Fibroblast of lung (primary cell): Measurements from ENCODE around the gene C5orf63. TPM values are rescaled to one million over a fixed set of nuclear protein-coding genes. Genes with fewer than 3 reads are reported as not detected.
A peak's percentile ranks its signal among the peaks of the same experiment; 100 is the strongest.

Experiments used
- DNase-seq, 2 donors: peaks; one replicate each; pipeline versions ENCODE4 v3.0.0 to v3.0.0-alpha.2; 2010; ENCODE audit warnings: low read depth in 2 of 2
- H2AFZ ChIP-seq: 2 replicates; pipeline ENCODE4 v1.5.1; 2012; ENCODE audit warnings: low read length, control low read depth, inconsistent platforms
- H3K27ac ChIP-seq: 2 replicates; pipeline ENCODE4 v1.5.1; 2011; ENCODE audit warnings: low read length, control low read depth; ENCODE audit not compliant: insufficient read depth
- H3K27me3 ChIP-seq: 2 replicates; pipeline ENCODE4 v1.5.1; 2011; ENCODE audit warnings: mild to moderate bottlenecking, low read length; ENCODE audit not compliant: control insufficient read depth, insufficient read depth
- H3K36me3 ChIP-seq: 2 replicates; pipeline ENCODE4 v1.5.1; 2011; ENCODE audit warnings: low read length; ENCODE audit not compliant: control insufficient read depth, insufficient read depth
- H3K4me1 ChIP-seq: 2 replicates; pipeline ENCODE4 v1.5.1; 2011; ENCODE audit warnings: low read length; ENCODE audit not compliant: control insufficient read depth, insufficient read depth; ENCODE audit errors: extremely low read depth
- H3K4me2 ChIP-seq: 2 replicates; pipeline ENCODE4 v1.5.1; 2011; ENCODE audit warnings: low read length, control low read depth; ENCODE audit not compliant: insufficient read depth; ENCODE audit errors: extremely low read depth
- H3K4me3 ChIP-seq, 4 experiments: fragments of 200-600 bp in 1 of 4; sonication (generic) in 1 of 4; replicated peaks in 1 of 4; 2 replicates each; pipeline ENCODE4 v1.5.1; 2011 to 2016; ENCODE audit warnings: low read length in 4 of 4, low read depth in 3 of 4, mild to moderate bottlenecking in 3 of 4, control low read depth in 2 of 4, inconsistent platforms in 1 of 4, mixed read lengths in 1 of 4; ENCODE audit not compliant: insufficient read depth in 1 of 4; ENCODE audit errors: control extremely low read depth in 1 of 4
- H3K79me2 ChIP-seq: 2 replicates; pipeline ENCODE4 v1.5.1; 2012; ENCODE audit warnings: mild to moderate bottlenecking, low read length, inconsistent platforms; ENCODE audit not compliant: control insufficient read depth, insufficient read depth
- H3K9ac ChIP-seq: 2 replicates; pipeline ENCODE4 v1.5.1; 2011; ENCODE audit warnings: mild to moderate bottlenecking, low read length, control low read depth; ENCODE audit not compliant: insufficient read depth
- H3K9me3 ChIP-seq: 2 replicates; pipeline ENCODE4 v1.5.1; 2012; ENCODE audit warnings: low read depth, low read length; ENCODE audit not compliant: control insufficient read depth, insufficient read depth
- H4K20me1 ChIP-seq: 2 replicates; pipeline ENCODE4 v1.5.1; 2011; ENCODE audit warnings: low read length; ENCODE audit not compliant: control insufficient read depth, insufficient read depth; ENCODE audit errors: extremely low read depth
- CTCF ChIP-seq, 2 donors: IDR thresholded peaks in 1 of 2; conservative IDR thresholded peaks in 1 of 2; 1 replicate in 1 of 2; 2 replicates in 1 of 2; pipeline ENCODE4 v1.5.1; 2011 to 2012; ENCODE audit warnings: low read length in 2 of 2, control low read depth in 1 of 2, inconsistent platforms in 1 of 2, low read depth in 1 of 2, mild to moderate bottlenecking in 1 of 2
- EZH2 ChIP-seq: IDR thresholded peaks from 2 replicates; pipeline ENCODE4 v1.5.1; 2012; ENCODE audit warnings: low read length, control low read depth, mild to moderate bottlenecking; ENCODE audit errors: missing control alignments
- polyA plus RNA-seq, 2 donors: library from polyadenylated mRNA; depleted of rRNA in 1 of 2; stranded (reverse) in 1 of 2; unstranded in 1 of 2; fragments of >200 nt; gene quantifications; 2 replicates each; pipeline ENCODE4 v1.2.1, GENCODE V29; 2011 to 2012; ENCODE audit warnings: missing spikeins in 1 of 2
- total RNA-seq: library from RNA; depleted of rRNA; stranded (reverse); fragments of >200 nt; gene quantifications from 2 replicates; pipeline ENCODE4 v1.2.1, GENCODE V29; 2014

C5orf63 gene
- total and polyA plus RNA-seq, 2 donors (not counting 1 experiment from before 2014, with no cell fraction given), result 2.9 to 4.0 TPM

DNA sequence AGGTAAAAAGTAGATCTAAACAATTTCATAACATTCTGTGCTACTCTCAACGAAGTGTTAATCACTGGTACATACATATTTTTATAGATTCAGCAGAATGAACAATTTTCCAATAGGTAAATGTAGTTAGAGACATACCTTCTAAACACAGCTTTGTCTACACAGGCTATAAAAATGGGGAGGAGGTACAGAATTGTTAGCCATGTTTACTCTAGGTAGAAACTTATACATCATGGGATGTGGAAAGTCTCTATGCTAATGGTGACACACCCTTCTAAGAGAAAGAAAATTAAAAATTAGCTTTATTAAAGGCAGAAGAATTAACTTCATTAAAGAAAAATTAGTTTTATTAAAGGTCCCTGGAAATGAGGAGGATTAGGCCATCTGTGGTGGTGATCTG lies 11.8 kb downstream of the C5orf63 start:
- no peak overlapping the region for H2AFZ ChIP-seq
- no peak overlapping the region for H3K4me2 ChIP-seq
- no peaks in the 10 kb centered on the region for H3K27me3 ChIP-seq
- no peak overlapping the region for H3K4me3 ChIP-seq
- H3K27ac ChIP-seq, result no peak overlapping the region
- no peak overlapping the region for H3K9ac ChIP-seq
- no peaks in the 10 kb centered on the region for H3K79me2 ChIP-seq
- no peaks in the 10 kb centered on the region for H4K20me1 ChIP-seq
- H3K36me3 ChIP-seq, result no peaks in the 10 kb centered on the region
- DNase-seq, result no peak
- TF ChIP-seq EZH2 (no peak), CTCF (conservative IDR thresholded peaks at IDR 0.05 in 1 of 2, IDR thresholded peaks at IDR 0.05 in 1 of 2; ENCODE audit: low read depth in 1 of 2, low read length in 2 of 2) (no peak)
- H3K4me1 ChIP-seq, result no peaks in the 10 kb centered on the region
- no peaks in the 10 kb centered on the region for H3K9me3 ChIP-seq

DNA sequence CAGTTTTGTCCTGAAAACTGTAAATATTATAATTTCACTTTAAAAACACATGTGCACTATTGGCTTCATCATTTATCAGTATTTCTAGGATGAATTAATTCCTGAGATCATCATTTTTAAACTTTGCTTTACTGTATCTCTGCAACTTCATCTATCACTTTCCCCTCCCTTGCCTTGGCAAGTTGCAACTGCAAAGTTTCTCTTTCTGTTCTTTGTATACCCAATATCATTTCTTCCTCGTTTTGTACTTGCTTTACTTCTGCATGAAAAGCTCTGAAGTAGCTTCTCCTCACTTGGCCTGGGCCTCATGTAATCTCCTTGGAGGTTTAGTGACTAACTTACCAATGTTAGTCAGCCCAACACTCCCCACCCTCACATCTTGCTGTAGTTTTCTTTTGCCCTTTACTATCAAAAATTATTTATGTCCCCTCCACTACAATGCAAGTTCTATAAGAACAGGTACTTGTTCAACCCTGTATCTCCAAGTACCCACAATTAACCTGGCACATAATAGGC lies 12.8 kb downstream of the C5orf63 start:
- no peak for TF ChIP-seq CTCF (conservative IDR thresholded peaks at IDR 0.05 in 1 of 2, IDR thresholded peaks at IDR 0.05 in 1 of 2; ENCODE audit: low read depth in 1 of 2, low read length in 2 of 2)
- no peak for TF ChIP-seq EZH2
- no peaks in the 10 kb centered on the region for H3K9me3 ChIP-seq
- H3K9ac ChIP-seq, result no peak overlapping the region
- H3K4me3 ChIP-seq, result no peak overlapping the region
- no peak overlapping the region for H3K4me2 ChIP-seq
- no peaks in the 10 kb centered on the region for H3K27me3 ChIP-seq
- no peaks in the 10 kb centered on the region for H4K20me1 ChIP-seq
- no peaks in the 10 kb centered on the region for H3K4me1 ChIP-seq
- no peaks in the 10 kb centered on the region for H3K79me2 ChIP-seq
- no peak overlapping the region for H3K27ac ChIP-seq
- no peak overlapping the region for H2AFZ ChIP-seq
- no peaks in the 10 kb centered on the region for H3K36me3 ChIP-seq
- DNase-seq, result peak in 1 of 2 donors; percentile 34

GRCh38 chr5:127056896-127057295 lies 16.4 kb downstream of the C5orf63 start:
- H3K36me3 ChIP-seq, result no peaks in the 10 kb centered on the region

More at GRCh38 chr5:127056896-127057295, 16.4 kb downstream of the C5orf63 start:
- Histone ChIP-seq H3K79me2 (no peaks in the 10 kb centered on the region), H3K27me3 (no peaks in the 10 kb centered on the region), H3K4me3 (no peak overlapping the region), H3K9me3 (no peaks in the 10 kb centered on the region), H3K27ac (no peak overlapping the region), H3K4me2 (no peak overlapping the region), H3K4me1 (no peaks in the 10 kb centered on the region), H4K20me1 (no peaks in the 10 kb centered on the region), H2AFZ (no peak overlapping the region), H3K9ac (no peak overlapping the region)
- no peak for DNase-seq
- TF ChIP-seq CTCF (conservative IDR thresholded peaks at IDR 0.05 in 1 of 2, IDR thresholded peaks at IDR 0.05 in 1 of 2; ENCODE audit: low read depth in 1 of 2, low read length in 2 of 2), result no peak
- TF ChIP-seq EZH2, result no peak
